GM12891 (cell line): Measurements from ENCODE around the gene HDGFL3.

ENCODE experiments used
- PAX5 ChIP-seq: IDR thresholded peaks from 2 replicates; pipeline ENCODE4 v1.6.1; 2011; ENCODE audit warnings: low read length, moderate library complexity, mild to moderate bottlenecking; ENCODE audit not compliant: insufficient read depth, severe bottlenecking
- POLR2A ChIP-seq: IDR thresholded peaks from 2 replicates; pipeline ENCODE4 v1.6.1; 2011; ENCODE audit warnings: low read depth, low read length, control low read depth
- POLR2AphosphoS5 ChIP-seq: IDR thresholded peaks from 2 replicates; pipeline ENCODE4 v1.6.1; 2011; ENCODE audit warnings: low read depth, low read length, control low read depth
- POU2F2 ChIP-seq: IDR thresholded peaks from 2 replicates; pipeline ENCODE4 v1.6.1; 2011; ENCODE audit warnings: low read depth, mild to moderate bottlenecking, control low read depth, low read length, moderate library complexity
- TAF1 ChIP-seq: IDR thresholded peaks from 2 replicates; pipeline ENCODE4 v1.6.1; 2011; ENCODE audit warnings: low read depth, low read length, control low read depth

GRCh38 chr15:83102346-83102745 lies 105.3 kb downstream of the HDGFL3 start:
- TF ChIP-seq TAF1 = no peak
- no peak for TF ChIP-seq POLR2AphosphoS5
- TF ChIP-seq POLR2A = no peak
- no peak for TF ChIP-seq POU2F2
- TF ChIP-seq PAX5 = no peak
